Fibroblast of skin of right biceps (primary cell): ENCODE measurements around the gene SBF2.
"Not testable (repeated sequence)": the region's sequence is repeated elsewhere in the genome, so short reads cannot be mapped to it uniquely, and the experiment has no call there.

ENCODE experiments used
- DNase-seq: peaks from one replicate; pipeline ENCODE4 v3.0.0-alpha.2; 2013

SBF2 gene

GRCh38 chr11:10109806-10110205, 184.2 kb downstream of the SBF2 start:
- DNase-seq = peak; percentile 88

GRCh38 chr11:10108915-10109680, 184.9 kb downstream of the SBF2 start:
- peak; percentile 92 for DNase-seq

- DNase-seq = peak; percentile 33
Observed at GRCh38 chr11:10107497-10107896, 186.5 kb downstream of the SBF2 start.

- DNase-seq = no peak
Observed at GRCh38 chr11:10097615-10098014, 196.4 kb downstream of the SBF2 start.

GRCh38 chr11:10096987-10097386, 197.0 kb downstream of the SBF2 start:
- DNase-seq = no peak

- DNase-seq = no peak
Observed at GRCh38 chr11:10095412-10096208, 198.4 kb downstream of the SBF2 start.

- no peak for DNase-seq
Observed at GRCh38 chr11:10092426-10092825, 201.6 kb downstream of the SBF2 start.

GRCh38 chr11:10091314-10092045, 202.5 kb downstream of the SBF2 start:
- DNase-seq = no peak

GRCh38 chr11:10087923-10088225, 206.1 kb downstream of the SBF2 start:
- DNase-seq = not testable (repeated sequence)

- no peak for DNase-seq
Observed at GRCh38 chr11:10087186-10087922, 206.7 kb downstream of the SBF2 start.

GRCh38 chr11:10080138-10080537, 213.9 kb downstream of the SBF2 start:
- DNase-seq = no peak

GRCh38 chr11:10076458-10077141, 217.4 kb downstream of the SBF2 start:
- peak; percentile 38 for DNase-seq

- no peak for DNase-seq
Observed at GRCh38 chr11:10075141-10075540, 218.9 kb downstream of the SBF2 start.

- DNase-seq = peak; percentile 38
Observed at GRCh38 chr11:10072841-10073240, 221.2 kb downstream of the SBF2 start.

GRCh38 chr11:10072142-10072541, 221.9 kb downstream of the SBF2 start:
- DNase-seq = peak; percentile 25

GRCh38 chr11:10067629-10068300, 226.3 kb downstream of the SBF2 start:
- DNase-seq = no peak

GRCh38 chr11:10066441-10066840, 227.6 kb downstream of the SBF2 start:
- DNase-seq = no peak

GRCh38 chr11:10064828-10065227, 229.2 kb downstream of the SBF2 start:
- DNase-seq = no peak

GRCh38 chr11:10058356-10058755, 235.7 kb downstream of the SBF2 start:
- no peak for DNase-seq

- DNase-seq = no peak
Observed at GRCh38 chr11:10051868-10052586, 242.0 kb downstream of the SBF2 start.

- no peak for DNase-seq
Observed at GRCh38 chr11:10050561-10050960, 243.5 kb downstream of the SBF2 start.
